Gastrocnemius medialis (tissue), 4 donors: ENCODE results near the gene ANKRD17. TPM values are rescaled to one million over a fixed set of nuclear protein-coding genes. Genes with fewer than 3 reads are reported as not detected.

Experiments
- ATAC-seq, 2 donors: fragments of 150-250 bp; one replicate each; pipeline ENCODE4 v1.9.1; 2016
- DNase-seq, 2 donors: peaks; one replicate each; pipeline ENCODE4 v3.0.0-alpha.2; 2019
- H3K27ac ChIP-seq, 4 donors: fragments of 200-600 bp; sonication (generic); 1 replicate in 1 of 4; 2 replicates in 3 of 4; pipeline ENCODE4 v1.5.1; 2016 to 2018; ENCODE audit warnings: mild to moderate bottlenecking in 2 of 4, moderate library complexity in 1 of 4
- H3K27me3 ChIP-seq, 3 donors: fragments of 200-600 bp; sonication (generic) in 2 of 3; 1 replicate in 1 of 3; 2 replicates in 2 of 3; pipeline versions ENCODE4 v1.5.1 to v1.6.0; 2016 to 2019; ENCODE audit warnings: mild to moderate bottlenecking in 1 of 3, moderate library complexity in 1 of 3
- H3K36me3 ChIP-seq, 2 donors: fragments of 200-600 bp; sonication (generic) in 1 of 2; one replicate each; pipeline ENCODE4 v1.5.1; 2017 to 2018
- H3K4me1 ChIP-seq, 2 donors: fragments of 200-600 bp; sonication (generic) in 1 of 2; one replicate each; pipeline ENCODE4 v1.5.1; 2016 to 2017; ENCODE audit warnings: mild to moderate bottlenecking in 2 of 2
- H3K4me3 ChIP-seq, 4 donors: fragments of 200-600 bp; sonication (generic) in 3 of 4; 1 replicate in 1 of 4; 2 replicates in 3 of 4; pipeline ENCODE4 v1.5.1; 2016 to 2019; ENCODE audit warnings: mild to moderate bottlenecking in 2 of 4
- H3K9me3 ChIP-seq, 3 donors: fragments of 200-600 bp; sonication (generic) in 2 of 3; 1 replicate in 1 of 3; 2 replicates in 2 of 3; pipeline ENCODE4 v1.5.1; 2016 to 2019
- POLR2A ChIP-seq, 2 donors: fragments of 450-650 bp; IDR thresholded peaks; one replicate each; pipeline ENCODE4 v1.6.1; 2017; ENCODE audit warnings: antibody characterized with exemption in 2 of 2, mild to moderate bottlenecking in 2 of 2, moderate library complexity in 2 of 2
- in situ Hi-C, 4 donors: fragments of 200-750 bp; cut with MboI; loops; one replicate each; pipeline versions ENCODE4 v1.15.0 to v1.8.0; 2017; ENCODE audit warnings: low sequenced_read_pairs in 4 of 4
- intact Hi-C: fragments of 100-400 bp; cut with DNase I; formaldehyde crosslinking; loops from one replicate; pipeline ENCODE4 v1.15.1; 2023; ENCODE audit warnings: low total_unique reads
- total RNA-seq, 4 donors: library from RNA; depleted of rRNA; stranded (reverse); fragments of >200 nt; gene quantifications; one replicate each; pipeline versions ENCODE4 v1.1.0 to v1.2.3, GENCODE V29; 2016
- TF ChIP-seq, protein P1 (sequence below), 5 experiments: fragments of 450-650 bp in 3 of 5; fragments of 200-600 bp in 2 of 5; sonication (generic) in 2 of 5; IDR thresholded peaks in 4 of 5; conservative IDR thresholded peaks in 1 of 5; 1 replicate in 4 of 5; 2 replicates in 1 of 5; pipeline ENCODE4 v1.5.1; 2016 to 2019; ENCODE audit warnings: antibody characterized with exemption in 5 of 5, mild to moderate bottlenecking in 3 of 5, moderate library complexity in 3 of 5

Gene ANKRD17
- total RNA-seq, 4 donors from 2014 or later = 40.8 to 68.5 (median 54.8) TPM

DNA sequence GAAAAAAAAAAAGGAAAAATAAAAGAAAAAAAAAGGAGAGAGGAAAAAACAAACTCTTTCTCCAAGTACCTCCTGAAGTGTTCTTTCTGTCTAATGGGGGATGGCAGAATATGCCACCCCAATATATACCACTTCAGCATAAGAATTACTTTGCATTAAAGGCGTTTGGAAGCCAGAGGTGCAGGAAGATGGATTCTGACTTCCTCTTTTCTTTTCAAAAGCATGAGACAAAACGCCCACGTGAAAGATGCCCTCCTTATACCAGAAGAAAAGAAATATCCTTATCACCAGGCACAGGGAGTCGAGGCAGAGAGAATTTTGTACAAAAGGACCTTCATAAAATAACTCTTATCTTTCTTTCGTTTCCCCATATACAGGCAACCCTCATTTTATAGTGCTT lies 230.0 kb downstream of the ANKRD17 start:
- TF ChIP-seq, protein P1, sequence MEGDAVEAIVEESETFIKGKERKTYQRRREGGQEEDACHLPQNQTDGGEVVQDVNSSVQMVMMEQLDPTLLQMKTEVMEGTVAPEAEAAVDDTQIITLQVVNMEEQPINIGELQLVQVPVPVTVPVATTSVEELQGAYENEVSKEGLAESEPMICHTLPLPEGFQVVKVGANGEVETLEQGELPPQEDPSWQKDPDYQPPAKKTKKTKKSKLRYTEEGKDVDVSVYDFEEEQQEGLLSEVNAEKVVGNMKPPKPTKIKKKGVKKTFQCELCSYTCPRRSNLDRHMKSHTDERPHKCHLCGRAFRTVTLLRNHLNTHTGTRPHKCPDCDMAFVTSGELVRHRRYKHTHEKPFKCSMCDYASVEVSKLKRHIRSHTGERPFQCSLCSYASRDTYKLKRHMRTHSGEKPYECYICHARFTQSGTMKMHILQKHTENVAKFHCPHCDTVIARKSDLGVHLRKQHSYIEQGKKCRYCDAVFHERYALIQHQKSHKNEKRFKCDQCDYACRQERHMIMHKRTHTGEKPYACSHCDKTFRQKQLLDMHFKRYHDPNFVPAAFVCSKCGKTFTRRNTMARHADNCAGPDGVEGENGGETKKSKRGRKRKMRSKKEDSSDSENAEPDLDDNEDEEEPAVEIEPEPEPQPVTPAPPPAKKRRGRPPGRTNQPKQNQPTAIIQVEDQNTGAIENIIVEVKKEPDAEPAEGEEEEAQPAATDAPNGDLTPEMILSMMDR (IDR thresholded peaks at IDR 0.05 in 4 of 5, conservative IDR thresholded peaks at IDR 0.05 in 1 of 5) = no peak
- no peak for TF ChIP-seq POLR2A (IDR thresholded peaks at IDR 0.05)
- Histone ChIP-seq H3K4me3 (no peak overlapping the region), H3K4me1 (no peaks in the 10 kb centered on the region), H3K27ac (no peak overlapping the region), H3K27me3 (no peaks in the 10 kb centered on the region), H3K9me3 (no peaks in the 10 kb centered on the region), H3K36me3 (no peaks in the 10 kb centered on the region)
- in situ Hi-C loops (no loop called here), intact Hi-C loops (no loop called here)
- DNase-seq (no peak), ATAC-seq (no peak)

Other genes with a start within 250 kb of the ANKRD17 start
- gene COX18, start 189.1 kb downstream of the ANKRD17 start, total RNA-seq = 10 to 100 TPM in 3 of 4 donors, 1 to 10 TPM in 1; 7.4 to 15.0 (median 12.7) TPM
- gene ALB, start 145.5 kb upstream of the ANKRD17 start, total RNA-seq = 100 to 1,000 TPM in 1 of 4 donors, 10 to 100 TPM in 1, not detected in 2; 67.3 to 166 TPM
- not detected for gene AFP, start 177.4 kb upstream of the ANKRD17 start, total RNA-seq
- under 1 TPM in 2 of 4 donors, not detected in 2; 0.29 to 0.55 TPM for gene AFM, start 222.9 kb upstream of the ANKRD17 start, total RNA-seq